HG03280 (cell line): ENCODE results near the gene CD226.
"Not testable (repeated sequence)": the region's sequence is repeated elsewhere in the genome, so short reads cannot be mapped to it uniquely, and the experiment has no call there.

Experiments used
- ATAC-seq: cut with Tn5 transposase; IDR thresholded peaks from one replicate; pipeline ENCODE4 v1.9.1; 2021; ENCODE audit warnings: mild to moderate bottlenecking, moderate library complexity; ENCODE audit not compliant: unreplicated experiment

The CD226 gene

DNA sequence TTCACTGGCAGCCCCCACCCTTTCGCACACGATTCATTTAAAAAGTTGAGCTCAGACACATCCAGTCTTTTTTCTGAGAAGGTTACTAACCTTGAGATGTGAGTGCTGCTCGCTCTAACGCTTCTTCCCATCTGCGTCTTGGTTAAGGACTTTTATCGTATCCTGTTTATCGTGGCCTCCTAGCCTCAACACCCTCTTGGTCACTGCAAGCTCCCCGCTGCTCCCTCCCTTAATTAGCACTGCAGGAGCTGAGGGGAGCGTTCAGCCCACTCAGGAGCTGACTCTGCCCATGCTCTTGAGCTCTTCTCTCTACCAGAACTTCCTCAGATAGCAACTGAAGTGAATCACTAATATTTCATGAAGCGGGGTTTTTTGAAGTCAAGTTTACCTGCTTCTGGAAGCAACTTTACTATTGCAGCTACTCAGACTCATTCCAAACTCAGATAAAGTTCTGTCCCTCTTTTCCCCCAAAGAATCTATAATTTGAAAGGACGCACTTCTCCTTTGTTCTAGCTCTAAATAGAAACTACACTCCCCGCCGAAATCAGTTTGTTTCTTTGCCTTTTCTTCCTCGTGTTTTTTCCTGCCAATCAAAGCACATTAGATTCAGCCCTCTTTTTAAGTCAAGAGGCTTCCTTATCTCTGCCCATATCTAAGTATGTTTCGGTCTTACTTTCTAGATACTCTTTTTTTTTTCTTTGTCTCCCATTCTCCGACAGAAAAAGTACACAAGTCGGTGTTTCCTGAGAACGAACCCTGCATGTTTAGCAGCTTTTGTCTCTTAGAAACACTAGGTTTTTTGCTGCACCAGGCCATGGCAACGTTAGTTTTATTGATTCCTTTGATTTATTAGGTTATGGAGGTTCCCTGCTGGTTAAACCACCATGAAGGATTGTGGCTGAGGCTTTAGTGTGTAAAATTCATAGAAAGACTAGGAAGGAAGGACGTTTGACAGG is 9.3 kb upstream of the CD226 start:
- ATAC-seq: no peak

DNA sequence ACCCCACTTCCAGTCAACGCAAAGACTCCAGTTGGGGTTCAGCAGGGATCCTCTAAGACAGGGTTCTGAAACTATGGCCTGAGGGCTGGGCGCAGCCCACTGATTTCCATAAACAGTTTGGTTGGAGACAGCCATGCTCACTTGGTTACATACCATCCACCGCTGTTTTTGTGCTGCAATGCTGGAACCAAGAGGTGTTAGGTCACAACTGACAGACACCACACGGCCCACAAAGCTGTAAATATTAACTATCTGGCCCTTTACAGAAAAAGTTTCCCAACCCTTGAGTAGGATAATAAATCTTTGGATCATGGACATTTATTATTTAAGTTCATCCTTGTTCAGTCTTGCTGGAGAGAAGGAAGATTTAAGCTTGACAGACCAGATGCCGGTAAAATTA is 8.4 kb upstream of the CD226 start:
- peak; percentile 38 for ATAC-seq

DNA sequence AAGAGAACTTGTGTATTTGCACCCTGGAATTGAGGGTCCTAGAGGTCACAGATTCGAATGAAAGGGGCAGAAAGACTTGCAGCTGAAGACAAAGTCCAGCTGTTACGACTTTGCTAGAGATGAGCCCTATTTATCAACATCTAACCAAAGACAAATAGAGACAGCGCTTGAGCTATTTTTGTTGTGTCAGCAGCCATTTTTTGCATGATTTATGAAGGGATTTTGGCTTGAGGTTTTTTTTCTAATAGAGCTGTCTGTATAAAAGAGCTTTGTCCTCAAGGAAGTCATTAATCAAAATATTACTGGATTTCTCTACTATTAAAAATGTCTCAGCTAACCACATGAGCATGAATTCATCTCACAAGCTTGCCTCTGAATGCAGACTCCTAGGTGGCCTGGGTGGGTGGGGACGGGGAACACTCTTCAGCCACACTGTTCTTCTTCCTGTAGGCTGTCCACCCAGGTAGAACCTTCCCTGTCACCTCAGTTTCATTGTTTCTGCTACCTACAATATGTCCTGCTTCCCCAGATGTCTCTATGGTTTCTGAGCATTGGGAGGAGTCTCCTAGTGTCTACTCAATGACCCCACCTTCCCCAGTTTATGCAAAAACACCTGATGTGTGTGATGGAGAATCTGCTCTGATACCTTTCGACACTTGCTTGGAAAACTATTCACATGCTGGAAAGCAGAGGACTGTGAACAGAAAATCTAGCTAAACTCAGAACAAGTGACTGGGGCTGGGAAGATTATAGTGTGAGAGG is 7.2 kb upstream of the CD226 start:
- ATAC-seq: peak; percentile 32

DNA sequence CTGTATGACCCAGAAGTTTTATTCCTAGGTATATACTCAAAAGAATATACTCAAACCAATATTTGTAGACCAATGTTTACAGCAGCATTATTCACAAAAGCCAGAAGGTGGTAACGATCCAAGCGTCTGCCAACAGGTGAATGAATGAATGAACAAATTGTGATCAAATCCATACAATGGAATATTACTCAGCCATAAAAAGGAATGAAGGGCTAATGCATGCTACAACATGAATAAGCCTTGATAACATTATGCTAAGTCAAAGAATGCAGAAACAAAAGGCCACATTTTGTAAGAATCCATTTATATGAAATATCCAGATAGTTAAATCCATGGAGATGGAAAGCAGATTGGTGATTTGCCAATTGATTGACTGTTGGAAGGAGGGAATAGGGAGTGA is 5.5 kb upstream of the CD226 start:
- no peak for ATAC-seq

DNA sequence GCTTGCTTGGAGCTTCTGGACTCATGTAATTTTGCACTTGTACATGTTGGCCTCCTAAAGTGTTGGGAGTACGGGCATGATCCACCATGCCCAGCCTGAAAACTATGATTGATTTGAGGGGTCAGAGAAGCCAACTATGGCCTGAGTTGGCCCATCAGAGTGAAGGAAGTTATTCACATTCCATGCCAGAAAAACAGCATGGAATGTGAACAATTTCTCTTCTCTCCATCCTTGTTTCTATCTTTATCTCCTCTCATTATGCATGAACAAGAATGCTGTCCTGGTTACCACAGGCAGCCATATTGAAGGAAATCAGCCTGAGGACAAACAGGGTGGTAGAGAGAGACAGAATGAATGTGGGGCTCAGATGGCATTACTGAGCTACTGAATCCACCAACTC is 3.5 kb upstream of the CD226 start:
- no peak for ATAC-seq

DNA sequence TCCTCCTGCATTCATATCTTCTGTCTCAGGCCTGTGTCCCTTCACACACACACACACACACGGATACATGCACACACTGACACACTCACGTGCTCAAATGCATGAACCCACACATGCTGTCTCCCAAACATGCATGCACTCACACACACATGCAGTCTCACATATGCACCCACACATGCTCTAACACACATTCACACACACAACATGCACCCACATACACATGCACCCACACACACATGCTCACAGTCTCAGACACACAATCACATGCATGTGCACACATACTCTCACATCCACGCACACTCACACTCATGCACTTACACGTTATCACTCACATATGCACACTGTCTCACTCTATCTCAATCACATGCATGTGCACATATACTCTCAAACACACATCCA is 1.9 kb upstream of the CD226 start:
- no peak for ATAC-seq

DNA sequence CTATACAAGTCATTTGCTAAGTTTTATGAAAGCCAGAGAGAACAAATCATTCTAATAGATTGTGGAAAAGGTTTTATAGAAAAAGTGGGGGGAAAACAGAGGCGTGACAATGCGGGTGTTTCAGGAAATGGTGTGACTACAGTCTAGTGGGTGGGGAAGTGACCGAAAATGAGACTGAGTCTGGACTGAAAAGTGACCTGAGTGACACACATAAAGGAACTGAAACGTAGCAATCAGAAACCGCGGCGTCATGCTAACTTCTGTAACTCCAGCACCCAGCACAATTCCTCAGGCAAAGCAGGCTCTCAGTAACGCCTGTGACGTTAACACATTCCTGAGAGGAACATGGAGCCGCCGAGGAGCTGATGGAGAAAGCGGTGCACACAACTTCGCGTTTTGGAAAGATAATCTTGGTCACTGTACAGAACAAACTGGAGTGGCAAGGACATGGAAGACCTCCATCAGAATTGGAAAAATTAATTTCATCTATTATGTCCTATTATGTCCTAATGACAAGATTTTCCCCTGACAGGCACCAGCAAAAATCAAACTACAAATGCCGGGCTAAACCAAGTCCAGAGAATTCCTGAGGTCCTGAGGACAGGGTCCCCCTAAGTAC is 1.4 kb upstream of the CD226 start:
- peak; percentile 82 for ATAC-seq

DNA sequence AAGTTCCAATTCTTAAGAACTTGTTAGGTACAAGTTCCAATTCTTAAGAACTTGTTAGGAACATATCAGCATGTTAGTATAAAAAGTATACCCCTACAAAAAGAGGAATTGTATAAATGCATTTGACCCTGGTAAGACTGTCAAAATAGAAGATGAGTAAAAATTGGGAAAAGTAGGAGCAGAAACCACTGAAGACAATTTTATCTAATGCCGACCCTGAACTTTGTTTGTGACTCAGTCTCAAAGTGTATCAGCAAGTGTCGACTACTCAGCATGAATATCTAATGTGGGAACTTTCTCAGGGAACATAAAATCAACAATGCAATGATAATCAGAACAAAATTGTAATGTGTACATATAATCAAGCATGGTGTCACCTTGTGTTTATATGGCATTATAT is 583 bp upstream of the CD226 start:
- no peak for ATAC-seq

DNA sequence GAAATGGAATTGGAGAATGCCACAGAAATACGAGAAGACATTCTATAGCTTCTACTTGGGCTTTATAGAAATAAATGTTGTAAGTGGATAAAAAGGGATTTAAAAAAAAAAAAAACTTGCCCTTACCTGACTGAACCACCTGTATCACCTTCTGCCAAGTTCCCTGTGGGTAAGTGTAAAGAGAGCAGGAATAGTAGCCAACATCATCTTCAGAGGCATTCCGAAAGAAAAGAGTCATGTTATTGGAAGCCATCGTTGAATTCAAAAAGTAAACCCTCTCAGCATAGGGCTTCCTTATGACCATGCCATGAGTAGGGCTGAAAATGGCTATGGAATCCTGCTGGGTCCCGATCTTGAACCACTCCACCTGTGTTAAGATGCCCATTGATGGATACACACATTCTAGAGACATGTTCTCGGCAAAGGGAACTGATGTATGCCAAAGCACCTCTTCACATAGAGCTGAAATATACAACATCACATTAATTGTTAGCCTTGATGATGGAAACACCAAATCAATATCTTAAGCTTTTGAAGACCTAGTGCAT is 991 bp downstream of the CD226 start:
- ATAC-seq: no peak

DNA sequence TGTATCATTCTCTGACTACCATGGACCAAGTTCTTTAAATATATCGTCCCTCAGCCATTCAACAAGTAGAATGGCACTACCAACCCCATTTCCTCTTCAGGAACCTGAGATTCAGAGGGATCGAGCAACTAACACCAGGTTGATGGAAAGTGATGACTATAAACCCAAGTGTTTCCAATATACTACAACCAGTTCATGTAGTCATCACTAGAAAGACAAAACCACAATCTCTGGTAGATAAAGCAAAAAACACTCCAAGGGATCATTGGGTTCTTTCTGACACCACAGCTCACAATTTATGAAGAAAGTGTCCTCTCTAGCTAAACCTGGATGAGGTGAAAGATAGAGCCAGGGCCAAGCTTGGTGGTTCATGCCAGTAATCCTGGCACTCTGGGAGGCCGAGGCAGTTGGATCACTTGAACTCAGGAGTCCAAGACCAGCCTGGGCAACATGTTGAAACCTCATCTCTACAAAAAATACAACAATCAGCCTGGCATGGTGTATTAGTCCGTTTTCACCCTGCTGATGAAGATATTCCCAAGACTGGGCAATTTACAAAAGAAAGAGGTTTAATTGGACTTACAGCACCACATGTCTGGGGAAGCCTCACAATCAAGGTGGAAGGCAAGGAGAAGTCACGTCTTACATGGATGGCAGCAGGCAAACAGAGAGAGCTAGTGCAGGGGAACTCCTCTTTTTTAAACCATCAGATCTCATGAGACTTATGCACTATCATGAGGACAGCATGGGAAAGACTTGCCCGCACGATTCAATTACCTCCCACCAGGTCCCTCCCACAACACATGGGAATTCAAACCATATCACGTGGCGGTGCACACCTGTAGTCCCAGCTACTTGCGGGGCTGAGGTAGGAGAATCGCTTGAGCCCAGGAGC is 2.2 kb downstream of the CD226 start:
- ATAC-seq: no peak

DNA sequence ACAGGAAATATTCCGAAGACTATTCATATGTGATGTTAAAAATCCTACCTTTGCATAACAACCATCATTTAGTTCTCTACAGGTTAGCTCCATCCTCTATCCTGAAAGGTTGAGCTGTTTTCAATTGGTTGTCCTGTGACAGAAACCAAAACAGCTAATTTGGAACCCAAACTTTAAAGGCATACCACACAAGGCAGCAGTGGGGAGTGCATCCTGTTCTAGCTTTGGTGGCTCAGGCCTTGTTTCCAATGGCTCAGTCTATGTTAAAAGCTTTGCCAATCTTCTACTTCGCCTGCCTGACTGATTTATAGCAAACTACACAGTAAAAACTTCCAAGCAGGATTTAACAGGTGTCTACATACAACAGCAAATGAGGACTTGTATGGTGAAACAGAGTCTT is 3.2 kb downstream of the CD226 start:
- ATAC-seq: no peak

DNA sequence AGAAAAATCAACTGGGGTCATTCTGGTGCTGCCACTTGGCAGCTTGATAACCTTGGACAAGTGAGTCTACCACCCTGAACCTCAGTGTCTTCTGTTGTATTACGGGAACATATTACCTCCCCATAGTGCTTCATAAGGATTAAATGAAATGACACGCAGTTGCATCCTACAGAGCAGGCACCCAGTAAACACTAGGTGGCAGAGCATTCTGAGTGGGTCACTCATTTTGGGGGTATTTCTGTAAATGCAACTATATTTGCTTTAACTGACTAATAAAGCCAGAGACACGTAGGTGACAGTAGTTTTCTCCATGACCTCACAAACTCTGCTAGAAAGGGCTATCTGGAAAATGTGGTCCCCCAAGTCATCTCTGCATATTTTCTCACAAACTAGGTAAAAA is 4.7 kb downstream of the CD226 start:
- no peak for ATAC-seq

DNA sequence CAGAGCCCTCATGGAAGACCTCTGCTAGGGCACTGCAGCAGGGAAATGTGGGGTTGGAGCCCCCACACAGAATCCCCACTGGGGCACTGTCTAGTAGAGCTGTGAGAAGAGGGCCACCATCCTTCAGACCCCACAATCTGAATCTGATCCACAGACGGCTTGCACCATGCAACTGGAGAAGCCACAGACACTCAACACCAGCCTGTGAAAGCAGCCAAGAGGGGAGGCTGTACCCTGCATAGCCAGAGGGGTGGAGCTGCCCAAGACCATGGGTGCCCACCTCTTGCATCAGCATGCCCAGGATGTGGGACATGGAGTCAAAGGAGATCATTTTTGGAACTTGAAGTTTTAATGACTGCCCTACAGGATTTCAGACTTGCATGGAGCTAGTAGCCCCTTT is 6.5 kb downstream of the CD226 start:
- no peak for ATAC-seq

DNA sequence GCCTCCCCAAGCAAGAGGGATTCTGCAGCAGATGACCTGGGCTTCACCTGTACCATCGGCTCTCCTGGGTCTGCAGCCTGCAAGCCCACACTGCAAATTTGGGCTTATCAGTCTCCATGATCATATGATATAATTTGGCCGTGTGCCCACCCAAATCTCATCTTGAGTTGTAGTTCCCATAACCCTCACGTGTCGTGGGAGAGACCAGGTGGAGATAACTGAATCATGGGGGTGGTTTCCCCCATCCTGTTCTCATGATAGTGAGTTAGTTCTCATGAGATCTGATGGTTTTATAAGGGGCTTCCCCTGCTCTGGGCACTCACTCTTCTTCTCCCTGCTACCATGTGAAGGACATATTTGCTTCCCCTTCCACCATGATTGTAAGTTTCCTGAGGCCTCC is 7.9 kb downstream of the CD226 start:
- not testable (repeated sequence) for ATAC-seq

DNA sequence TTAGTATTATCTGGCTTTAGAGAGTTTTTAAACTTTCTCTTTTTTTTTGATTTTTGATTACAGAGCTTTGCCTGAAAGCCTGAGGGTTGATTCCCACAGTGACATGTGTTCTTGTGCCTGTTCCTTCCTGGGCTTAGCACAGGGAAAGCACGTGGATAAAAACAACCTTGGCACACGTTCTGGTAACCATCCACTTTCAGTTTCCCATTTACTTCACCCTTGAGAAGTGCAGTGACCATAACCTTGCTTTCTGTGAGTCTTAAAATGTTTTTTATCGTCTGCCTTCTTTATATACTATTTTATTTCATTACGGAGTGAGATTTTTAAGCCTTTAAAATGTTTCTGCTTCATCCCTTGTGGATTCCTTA is 11.5 kb downstream of the CD226 start:
- ATAC-seq: no peak

DNA sequence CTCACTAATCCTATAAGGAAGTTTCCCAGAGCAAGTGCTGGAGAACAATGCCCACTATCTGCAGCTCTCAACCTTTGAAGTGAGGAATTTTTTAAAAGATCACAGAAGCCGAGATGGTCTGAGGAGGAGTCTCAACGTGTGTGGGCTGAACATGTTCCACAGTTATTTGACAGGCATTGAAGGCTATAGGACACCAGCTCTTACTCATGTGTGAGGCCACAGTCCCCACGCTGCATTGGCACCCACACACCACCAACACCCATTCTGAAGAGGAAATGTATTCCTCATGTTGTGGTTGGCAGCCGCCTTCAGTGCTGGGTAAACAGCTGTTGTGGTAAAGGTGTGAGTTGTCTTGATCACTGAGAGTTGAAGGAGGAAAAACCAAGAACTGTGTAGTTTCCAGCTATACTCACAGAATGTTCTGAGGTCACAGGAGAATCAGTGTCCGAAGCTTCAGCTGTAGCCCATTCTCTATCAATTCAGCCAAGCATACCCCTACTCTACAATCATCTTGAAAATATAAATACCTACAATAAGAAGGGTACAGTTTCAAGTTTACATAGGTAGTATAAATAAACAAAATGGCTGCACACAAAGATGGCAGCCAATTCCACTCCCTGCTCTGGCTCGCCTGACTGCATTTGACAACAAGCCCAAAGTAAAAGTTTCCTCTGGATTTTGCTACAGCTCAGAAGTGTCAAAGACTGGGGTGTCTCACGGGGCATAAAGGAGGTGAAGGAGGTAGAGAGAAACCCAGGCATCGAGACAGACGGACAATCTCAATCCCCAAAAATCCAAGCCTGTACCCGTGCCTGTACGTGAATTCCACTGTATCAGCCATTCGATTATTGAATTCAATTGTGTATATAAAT is 12.1 kb downstream of the CD226 start:
- ATAC-seq: peak; percentile 87

DNA sequence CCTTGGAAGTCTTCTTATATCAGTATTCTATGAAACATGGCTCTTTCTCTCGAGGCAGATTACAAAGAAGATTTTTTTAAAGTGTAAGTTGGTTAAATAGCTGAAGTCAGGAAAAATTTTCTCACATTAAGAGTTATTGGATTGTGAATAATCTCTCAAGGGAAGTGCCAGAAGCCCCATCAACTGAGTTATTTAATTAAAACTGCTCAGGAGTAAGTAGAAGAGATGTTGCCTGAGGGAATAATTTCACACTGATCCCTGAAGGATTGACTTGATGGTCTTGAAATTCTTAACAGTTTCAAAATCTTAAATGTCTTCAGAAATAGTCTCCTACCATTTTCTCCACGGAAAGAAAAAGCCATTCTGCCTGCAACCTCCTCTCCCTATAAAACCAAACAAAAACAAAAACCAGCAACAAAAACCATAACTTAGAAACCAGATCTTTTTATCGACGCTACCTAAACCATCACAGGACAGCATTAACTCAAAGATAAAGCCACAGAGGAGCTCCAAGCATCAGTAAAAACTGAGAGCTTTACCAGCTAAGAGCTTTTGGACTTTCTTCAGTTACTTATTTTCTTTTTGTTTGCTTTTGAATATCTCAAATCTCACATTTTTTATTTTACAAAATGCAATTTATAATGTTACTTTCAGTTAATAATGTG is 12.9 kb downstream of the CD226 start:
- ATAC-seq: no peak

DNA sequence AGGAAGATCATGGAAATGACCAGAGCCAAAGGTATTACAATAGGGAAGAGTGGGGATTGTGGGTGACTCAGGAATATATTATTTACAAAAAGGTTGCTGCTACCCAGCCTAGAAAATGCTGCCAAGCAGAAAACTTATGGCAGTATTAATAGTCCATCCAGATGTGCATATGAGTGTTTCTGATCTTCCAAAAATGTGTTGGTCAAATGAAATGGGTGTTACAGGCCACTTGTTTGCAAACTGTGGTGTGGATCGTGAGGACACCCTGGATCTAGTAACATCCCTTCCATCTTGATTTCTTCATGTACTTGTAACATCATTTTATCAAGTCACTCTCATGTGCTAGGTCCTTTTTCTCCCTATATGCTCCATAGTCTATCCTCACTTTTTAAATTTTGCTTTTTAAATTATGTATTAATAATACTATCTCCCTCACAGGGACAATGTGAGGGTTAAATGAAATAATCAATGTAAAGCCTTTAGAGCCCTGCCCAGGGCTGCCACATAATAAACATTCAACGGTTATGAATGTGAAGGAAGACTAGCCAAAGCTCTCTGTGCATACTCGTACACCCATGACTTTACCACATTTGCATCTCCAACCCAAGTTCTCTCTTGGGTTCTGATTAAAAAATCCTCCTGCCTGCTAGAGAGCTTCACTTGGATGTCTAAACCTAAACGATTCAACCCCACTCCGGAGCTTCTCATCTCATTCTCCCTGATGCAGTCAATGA is 18.5 kb downstream of the CD226 start:
- no peak for ATAC-seq
